NB4 (cell line): ENCODE data around the gene VDAC1.
A peak's percentile ranks its signal among the peaks of the same experiment; 100 is the strongest.

Experiments
- DNase-seq: peaks from one replicate; pipeline ENCODE4 v3.0.0; 2010; ENCODE audit warnings: low read depth
- H3K4me3 ChIP-seq: one replicate; pipeline ENCODE4 v1.5.1; 2011; ENCODE audit warnings: mild to moderate bottlenecking, low read depth, low read length, moderate library complexity
- MAX ChIP-seq: IDR thresholded peaks from 2 replicates; pipeline ENCODE4 v1.6.1; 2011; ENCODE audit warnings: low read depth, low read length
- MYC ChIP-seq: IDR thresholded peaks from 2 replicates; pipeline ENCODE4 v1.6.1; 2011; ENCODE audit warnings: low read depth, low read length
- POLR2A ChIP-seq: IDR thresholded peaks from 2 replicates; pipeline ENCODE4 v1.6.1; 2011; ENCODE audit warnings: mild to moderate bottlenecking; ENCODE audit not compliant: insufficient read length; ENCODE audit errors: extremely low read depth
- TF ChIP-seq, protein P1 (sequence below): IDR thresholded peaks from one replicate; pipeline ENCODE4 v1.5.1; 2012; ENCODE audit warnings: low read depth, low read length

VDAC1 gene

DNA sequence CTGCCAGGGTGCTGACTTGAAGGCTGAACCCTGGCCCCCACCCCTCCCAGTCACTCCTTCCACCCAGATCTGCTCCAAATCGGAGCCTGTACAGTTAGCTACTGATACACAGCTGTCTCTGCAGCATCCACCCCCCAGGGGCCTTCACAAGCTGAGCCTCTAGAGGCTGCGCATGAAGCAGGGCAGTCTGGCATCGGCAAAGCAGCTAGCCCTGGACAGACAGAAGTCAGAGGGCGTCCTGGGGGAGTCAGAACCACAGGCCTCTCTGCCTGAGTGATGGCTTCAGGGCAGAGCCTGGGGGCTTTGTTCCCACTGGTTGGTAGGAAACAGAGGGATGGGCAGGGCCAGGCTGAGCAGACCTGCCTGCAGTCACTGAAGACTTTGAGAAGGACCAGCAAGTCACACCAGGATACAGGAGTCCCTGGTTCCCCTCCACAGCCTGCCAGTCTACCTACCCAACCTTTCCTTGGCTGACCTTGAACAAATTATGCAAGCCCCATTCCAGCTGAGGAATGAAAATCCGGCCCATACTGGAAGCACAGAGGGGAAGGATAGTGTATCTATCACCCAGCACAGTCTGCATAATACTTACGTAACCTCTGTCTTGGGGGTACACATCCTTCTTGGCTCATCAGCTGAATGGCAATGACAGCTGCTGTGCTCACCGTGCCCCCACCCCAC lies 8.8 kb downstream of the VDAC1 start:
- no peak overlapping the region for H3K4me3 ChIP-seq
- no peak for DNase-seq
- no peak for TF ChIP-seq POLR2A
- no peak for TF ChIP-seq MAX
- no peak for TF ChIP-seq MYC
- TF ChIP-seq, protein P1, sequence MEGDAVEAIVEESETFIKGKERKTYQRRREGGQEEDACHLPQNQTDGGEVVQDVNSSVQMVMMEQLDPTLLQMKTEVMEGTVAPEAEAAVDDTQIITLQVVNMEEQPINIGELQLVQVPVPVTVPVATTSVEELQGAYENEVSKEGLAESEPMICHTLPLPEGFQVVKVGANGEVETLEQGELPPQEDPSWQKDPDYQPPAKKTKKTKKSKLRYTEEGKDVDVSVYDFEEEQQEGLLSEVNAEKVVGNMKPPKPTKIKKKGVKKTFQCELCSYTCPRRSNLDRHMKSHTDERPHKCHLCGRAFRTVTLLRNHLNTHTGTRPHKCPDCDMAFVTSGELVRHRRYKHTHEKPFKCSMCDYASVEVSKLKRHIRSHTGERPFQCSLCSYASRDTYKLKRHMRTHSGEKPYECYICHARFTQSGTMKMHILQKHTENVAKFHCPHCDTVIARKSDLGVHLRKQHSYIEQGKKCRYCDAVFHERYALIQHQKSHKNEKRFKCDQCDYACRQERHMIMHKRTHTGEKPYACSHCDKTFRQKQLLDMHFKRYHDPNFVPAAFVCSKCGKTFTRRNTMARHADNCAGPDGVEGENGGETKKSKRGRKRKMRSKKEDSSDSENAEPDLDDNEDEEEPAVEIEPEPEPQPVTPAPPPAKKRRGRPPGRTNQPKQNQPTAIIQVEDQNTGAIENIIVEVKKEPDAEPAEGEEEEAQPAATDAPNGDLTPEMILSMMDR: no peak

DNA sequence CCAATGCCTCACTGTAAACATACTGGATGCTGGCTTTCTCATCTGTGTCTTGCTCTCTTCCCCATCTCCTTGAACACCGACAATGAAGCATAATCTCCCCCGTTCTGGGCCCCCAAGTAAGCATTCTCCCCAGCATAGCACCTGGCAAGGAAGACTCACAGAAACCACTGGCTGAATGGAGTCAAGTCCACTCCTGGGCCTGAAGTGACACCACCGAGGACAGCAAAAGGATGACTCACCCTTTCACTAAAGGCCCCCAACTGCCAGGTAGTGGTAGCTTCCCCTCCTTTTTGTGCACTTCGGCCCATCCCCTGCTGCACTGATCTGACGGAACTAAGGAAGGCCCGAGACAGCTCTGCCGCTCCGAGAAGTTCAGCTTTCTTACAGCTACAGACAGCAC lies 9.4 kb downstream of the VDAC1 start:
- no peak for TF ChIP-seq MYC
- no peak for TF ChIP-seq POLR2A
- no peak for TF ChIP-seq MAX
- TF ChIP-seq, protein P1: no peak
- DNase-seq: peak; percentile 31
- H3K4me3 ChIP-seq: no peak overlapping the region

GRCh38 chr5:133994990-133995333 lies 9.8 kb downstream of the VDAC1 start:
- DNase-seq: no peak
- no peak overlapping the region for H3K4me3 ChIP-seq

GRCh38 chr5:133994297-133994989 lies 10.3 kb downstream of the VDAC1 start:
- no peak overlapping the region for H3K4me3 ChIP-seq
- DNase-seq: no peak
- no peak for TF ChIP-seq MYC
- TF ChIP-seq, protein P1: no peak
- no peak for TF ChIP-seq MAX
- TF ChIP-seq POLR2A: no peak

More at GRCh38 chr5:133994990-133995333, 9.8 kb downstream of the VDAC1 start:
- TF ChIP-seq MAX (no peak), POLR2A (no peak), MYC (no peak)
- TF ChIP-seq, protein P1: no peak

DNA sequence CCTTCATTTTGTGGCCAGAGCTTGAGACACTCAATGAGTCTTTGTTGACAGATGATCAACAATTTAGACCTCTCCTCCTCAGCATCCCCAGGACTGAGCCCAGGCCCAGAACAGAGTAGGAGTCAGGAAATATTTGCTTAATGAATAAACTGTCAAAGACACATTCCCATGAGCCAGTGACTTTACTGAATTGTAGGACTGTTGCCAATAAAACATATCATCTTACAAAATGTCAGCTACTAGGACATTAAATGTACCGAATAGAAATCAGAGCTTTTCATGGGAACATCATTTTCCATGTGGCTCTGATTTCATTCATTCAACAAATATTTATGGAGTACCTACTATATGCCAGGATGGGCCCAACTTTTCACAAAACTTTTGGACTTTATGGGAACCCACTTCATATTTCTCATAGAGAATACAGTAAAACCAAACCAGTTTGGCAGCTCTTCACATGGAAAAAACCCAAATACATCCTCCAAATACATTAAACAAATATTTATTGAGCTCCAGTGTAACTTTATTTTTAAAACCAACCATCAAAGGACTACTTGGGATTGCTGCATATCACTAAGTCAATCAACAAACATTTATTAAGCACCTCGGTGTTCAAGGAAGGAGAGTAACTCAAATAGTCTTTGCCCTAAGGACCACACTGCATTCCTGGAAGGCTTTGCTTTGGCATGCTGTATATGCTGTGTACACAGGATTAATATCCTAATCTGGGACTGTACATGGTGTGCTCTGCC lies 11.4 kb downstream of the VDAC1 start:
- no peak for DNase-seq
- no peak overlapping the region for H3K4me3 ChIP-seq
- TF ChIP-seq MAX (no peak), POLR2A (no peak), MYC (no peak)
- TF ChIP-seq, protein P1: no peak
